HG03045 (cell line): ENCODE results near the gene CYP27B1.
"Not testable (repeated sequence)": the region's sequence is repeated elsewhere in the genome, so short reads cannot be mapped to it uniquely, and the experiment has no call there.

Experiments
- ATAC-seq: cut with Tn5 transposase; IDR thresholded peaks from one replicate; pipeline ENCODE4 v1.9.1; 2021; ENCODE audit warnings: mild to moderate bottlenecking, moderate library complexity; ENCODE audit not compliant: unreplicated experiment

The CYP27B1 gene

GRCh38 chr12:57783861-57784260 is 17.0 kb upstream of the CYP27B1 start:
- ATAC-seq: no peak

- no peak for ATAC-seq
Observed at GRCh38 chr12:57783466-57783801, 16.6 kb upstream of the CYP27B1 start.

- peak; percentile 91 for ATAC-seq
Observed at GRCh38 chr12:57782608-57783465, 16.0 kb upstream of the CYP27B1 start, which contains the start of gene TSFM. Gene TSFM (plus strand): TSS chr12:57782787. CDS start chr12:57782802, 15 bp downstream.

DNA sequence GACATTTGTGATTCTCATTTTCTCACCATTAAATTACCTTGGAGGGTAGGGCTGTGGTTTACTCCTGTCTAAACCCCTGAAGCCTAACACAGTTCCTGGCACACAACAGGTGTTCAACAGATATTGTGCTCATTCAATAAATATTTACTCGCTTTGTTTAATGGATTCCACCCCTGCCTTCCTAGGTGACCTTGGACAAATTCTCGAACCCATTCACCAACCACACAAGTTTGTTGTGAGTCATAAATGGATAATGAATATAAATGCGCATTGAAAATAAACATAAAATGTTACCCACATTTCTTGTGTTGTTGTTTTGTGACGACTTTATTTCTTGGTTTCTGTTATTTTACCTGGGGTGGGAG is 15.3 kb upstream of the CYP27B1 start:
- no peak for ATAC-seq

- ATAC-seq: no peak
Observed at GRCh38 chr12:57781801-57782200, 14.9 kb upstream of the CYP27B1 start.

DNA sequence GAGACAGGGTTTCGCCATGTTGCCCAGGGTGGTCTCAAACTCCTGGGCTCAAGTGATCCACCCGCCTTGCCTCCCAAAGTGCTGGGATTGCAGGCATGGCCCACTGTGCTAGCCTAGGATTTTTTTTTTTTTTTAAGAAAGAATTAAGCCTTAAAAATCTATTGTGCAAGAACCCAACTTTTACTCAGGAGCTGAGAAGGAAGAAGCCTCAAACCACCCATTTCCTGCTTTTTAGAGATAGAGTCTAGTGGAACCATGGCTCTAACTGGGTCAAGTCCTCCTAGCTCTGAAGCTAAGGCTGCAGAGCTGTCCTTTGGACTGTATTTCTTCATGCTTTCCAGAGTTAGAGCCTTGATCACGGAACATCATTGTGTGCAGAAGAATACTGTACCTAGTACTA is 14.4 kb upstream of the CYP27B1 start:
- ATAC-seq: no peak

- ATAC-seq: no peak
Observed at GRCh38 chr12:57780284-57780897, 13.5 kb upstream of the CYP27B1 start.

- ATAC-seq: no peak
Observed at GRCh38 chr12:57779736-57780135, 12.9 kb upstream of the CYP27B1 start.

DNA sequence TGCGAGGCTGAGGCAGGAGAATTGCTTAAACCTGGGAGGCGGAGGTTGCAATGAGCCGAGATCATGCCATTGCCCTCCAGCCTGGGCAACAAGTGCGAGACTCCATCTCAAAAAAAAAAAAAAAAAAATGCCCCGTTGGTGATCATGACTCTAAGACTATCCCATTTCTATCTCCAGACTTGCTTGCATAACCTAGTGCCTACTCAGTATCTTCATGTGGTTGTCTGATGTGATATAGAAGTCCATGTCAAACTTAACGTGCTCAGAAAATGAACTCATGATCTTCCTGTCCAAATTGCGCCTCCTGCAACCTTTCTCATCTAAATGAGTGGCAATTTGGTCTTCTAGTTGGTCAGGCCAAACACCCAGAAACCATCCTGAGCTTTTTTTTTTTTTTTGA is 11.0 kb upstream of the CYP27B1 start:
- no peak for ATAC-seq

DNA sequence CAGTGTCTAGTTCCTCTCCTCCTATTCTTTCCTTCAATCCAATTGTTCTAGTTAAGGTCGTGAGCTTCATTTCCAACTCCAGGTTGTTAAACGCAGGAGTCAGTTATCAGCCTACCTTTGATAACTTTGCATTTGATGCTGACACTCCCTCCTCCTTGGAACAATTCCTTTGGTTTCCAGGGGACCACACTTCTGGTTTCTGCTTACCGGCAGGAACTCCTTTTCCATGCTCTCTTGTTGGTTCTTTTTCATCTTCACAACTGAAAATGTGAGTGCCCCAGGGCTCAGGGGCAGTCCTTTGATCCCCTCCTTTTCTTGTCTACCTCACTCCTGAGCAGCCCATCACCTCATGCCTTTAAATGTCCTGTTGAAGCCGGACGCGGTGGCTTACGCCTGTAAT is 10.5 kb upstream of the CYP27B1 start:
- ATAC-seq: no peak

- ATAC-seq: no peak
Observed at GRCh38 chr12:57776247-57776587, 9.3 kb upstream of the CYP27B1 start.

DNA sequence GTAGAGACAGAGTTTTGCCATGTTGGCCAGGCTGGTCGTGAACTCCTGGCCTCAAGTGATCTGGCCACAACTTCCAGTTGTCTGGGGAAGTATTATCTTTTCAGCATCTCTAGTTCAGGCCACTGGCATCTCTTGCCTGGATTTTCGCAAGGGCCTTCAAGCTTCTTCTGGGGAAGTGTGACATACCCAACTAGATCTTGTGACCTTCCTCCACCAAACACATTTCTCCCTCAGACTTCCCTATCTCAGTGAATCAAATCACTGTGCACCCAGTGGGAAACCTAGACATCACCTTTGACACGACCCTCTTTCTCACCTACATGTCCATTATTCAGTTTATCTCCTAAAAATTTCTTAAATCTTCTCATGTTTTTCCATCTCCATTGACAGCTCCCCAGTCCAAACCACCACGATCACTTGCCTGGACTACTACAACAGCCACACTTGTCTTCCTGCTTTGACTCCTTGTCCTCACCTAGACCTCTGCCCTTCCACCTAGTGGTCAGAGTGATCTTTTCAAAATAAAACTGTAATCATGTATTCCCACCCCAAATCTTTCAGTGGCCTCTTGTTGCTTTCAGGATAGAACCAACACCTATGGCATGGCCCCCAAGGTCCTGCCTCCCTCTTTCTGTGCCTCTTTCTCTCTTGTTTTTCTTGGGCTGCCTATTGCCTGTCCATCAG is 8.8 kb upstream of the CYP27B1 start:
- no peak for ATAC-seq

DNA sequence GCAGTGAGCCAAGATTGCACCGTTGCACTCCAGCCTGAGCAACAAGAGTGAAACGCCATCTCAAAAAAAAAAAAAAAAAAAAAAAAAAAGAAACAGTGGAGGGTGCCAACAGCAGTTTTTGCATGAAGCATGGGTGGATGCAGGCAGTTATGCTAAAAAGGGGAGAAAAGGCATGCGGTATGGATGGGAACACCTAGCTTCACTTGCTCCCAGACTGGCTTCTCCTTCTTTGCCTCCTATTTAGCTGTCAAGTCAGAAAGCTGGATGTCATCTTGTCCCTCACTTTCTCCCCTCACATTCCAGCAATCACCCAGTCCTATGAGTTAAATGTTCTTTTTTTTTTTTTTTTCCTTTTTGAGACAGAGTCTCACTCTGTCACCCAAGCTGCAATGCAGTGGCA is 8.2 kb upstream of the CYP27B1 start:
- ATAC-seq: no peak

DNA sequence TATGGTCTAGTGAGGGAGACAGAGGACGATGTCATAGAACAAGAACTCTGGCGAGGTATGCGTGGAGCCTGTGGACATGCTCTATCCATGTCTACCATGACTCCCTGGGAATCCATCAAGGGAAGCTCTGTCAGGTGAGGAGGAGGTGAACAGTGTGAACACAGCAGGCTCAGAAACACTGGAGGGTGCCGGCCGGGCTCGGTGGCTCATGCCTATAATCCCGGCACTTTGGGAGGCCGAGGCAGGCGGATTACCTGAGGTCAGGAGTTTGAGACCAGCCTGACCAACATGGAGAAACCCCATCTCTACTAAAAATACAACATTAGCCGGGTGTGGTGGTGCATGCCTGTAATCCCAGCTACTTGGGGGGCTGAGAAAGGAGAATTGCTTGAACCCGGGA is 7.8 kb upstream of the CYP27B1 start:
- not testable (repeated sequence) for ATAC-seq

- peak; percentile 29 for ATAC-seq
Observed at GRCh38 chr12:57772429-57773322, 5.8 kb upstream of the CYP27B1 start, which contains the start of gene EEF1AKMT3. Gene EEF1AKMT3 (plus strand): TSS chr12:57772614. CDS start chr12:57772725, 111 bp downstream.

- peak; percentile 74 for ATAC-seq
Observed at GRCh38 chr12:57771873-57772428, 5.1 kb upstream of the CYP27B1 start, which contains the start of gene METTL1. Gene METTL1 (minus strand): TSS chr12:57772105. CDS start chr12:57772083, 22 bp downstream.

DNA sequence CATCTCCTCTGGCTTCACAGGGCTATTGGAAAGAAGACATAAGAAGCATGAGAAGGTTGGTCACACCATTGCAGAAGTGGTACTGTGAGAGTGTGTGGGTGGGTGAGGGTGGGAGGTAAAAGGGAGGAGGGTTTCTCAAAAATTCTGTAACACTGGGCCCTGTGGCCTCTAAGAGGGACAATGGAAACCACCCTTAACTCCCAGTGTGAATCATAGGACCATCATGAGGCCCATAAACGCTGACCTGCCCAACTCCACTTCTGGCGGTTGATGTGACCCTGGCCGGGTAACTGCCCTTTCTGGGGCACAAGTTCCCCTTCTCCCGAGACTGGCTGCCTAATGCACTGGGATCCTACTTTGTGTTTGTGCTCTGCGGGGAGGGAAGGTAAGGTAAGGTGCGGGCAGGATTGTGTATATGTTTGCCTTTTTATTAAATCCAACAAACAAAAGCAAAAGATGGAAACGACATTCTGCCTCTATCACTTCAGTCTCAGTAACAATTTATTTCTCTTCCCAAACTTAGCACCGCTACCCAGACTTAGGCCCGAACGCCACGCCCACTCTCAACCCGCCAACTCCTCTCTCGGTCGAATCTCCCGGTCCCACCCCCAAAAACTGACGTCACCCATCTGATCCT is 4.5 kb upstream of the CYP27B1 start:
- peak; percentile 71 for ATAC-seq

- ATAC-seq: no peak
Observed at GRCh38 chr12:57770734-57771133, 3.9 kb upstream of the CYP27B1 start.

- ATAC-seq: no peak
Observed at GRCh38 chr12:57769594-57769993, 2.7 kb upstream of the CYP27B1 start.

GRCh38 chr12:57767876-57768275 is 998 bp upstream of the CYP27B1 start:
- no peak for ATAC-seq
